ELR (cell line): ENCODE measurements around the gene PUS1.
"Not testable (repeated sequence)": the region's sequence is repeated elsewhere in the genome, so short reads cannot be mapped to it uniquely, and the experiment has no call there.

Experiments used
- DNase-seq: peaks from one replicate; pipeline ENCODE4 v3.0.0-alpha.2; 2015; ENCODE audit warnings: low read depth

The PUS1 gene

DNA sequence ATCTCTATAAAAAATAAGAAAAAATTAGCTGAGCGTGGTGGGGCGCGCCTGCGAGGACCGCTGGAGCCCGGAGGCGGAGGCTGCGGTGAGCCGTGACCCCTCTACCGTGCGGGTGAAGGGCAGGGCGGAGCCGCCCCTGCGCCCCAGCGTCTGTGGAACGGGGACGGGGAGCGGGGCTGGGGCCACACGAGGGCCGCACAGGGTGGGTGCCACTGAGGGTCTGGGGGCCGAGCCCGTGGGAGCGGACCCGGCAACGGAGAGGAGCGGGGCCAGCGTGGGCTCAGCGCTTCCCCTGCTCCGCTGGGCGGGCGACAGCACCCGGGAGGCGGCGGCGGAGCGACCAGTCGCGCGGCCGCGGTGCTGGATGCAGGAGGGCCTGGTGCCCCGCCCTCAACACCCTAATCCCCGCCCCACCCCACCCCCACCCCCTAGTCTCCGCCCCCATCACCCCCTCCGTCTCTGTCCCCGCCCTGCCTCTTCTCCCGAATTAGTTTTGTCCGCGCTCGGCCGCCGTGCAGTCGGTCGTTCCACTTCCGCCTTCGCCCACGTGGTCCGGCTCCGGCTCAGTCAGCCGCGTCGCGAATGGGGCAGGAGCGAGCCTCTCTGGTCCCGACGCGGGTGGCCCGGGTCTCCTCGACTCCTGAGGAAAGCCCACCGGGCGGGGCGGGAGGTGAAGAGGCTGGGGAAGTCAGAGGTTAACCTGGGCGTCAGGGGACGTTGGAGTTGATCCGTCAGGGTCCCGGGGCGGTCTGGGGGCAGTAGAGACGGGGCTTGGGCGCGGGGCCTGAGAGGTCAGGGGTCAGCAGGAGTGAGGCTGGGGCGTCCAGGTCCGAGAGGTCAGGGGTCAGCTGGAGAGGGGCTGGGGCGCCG is at the start of gene PUS1:
PUS1 (plus strand) TSS at position 566 of the 870 bp plus-strand sequence. CDS start 447 bp downstream, outside the sequence.
- DNase-seq, result peak; percentile 96

DNA sequence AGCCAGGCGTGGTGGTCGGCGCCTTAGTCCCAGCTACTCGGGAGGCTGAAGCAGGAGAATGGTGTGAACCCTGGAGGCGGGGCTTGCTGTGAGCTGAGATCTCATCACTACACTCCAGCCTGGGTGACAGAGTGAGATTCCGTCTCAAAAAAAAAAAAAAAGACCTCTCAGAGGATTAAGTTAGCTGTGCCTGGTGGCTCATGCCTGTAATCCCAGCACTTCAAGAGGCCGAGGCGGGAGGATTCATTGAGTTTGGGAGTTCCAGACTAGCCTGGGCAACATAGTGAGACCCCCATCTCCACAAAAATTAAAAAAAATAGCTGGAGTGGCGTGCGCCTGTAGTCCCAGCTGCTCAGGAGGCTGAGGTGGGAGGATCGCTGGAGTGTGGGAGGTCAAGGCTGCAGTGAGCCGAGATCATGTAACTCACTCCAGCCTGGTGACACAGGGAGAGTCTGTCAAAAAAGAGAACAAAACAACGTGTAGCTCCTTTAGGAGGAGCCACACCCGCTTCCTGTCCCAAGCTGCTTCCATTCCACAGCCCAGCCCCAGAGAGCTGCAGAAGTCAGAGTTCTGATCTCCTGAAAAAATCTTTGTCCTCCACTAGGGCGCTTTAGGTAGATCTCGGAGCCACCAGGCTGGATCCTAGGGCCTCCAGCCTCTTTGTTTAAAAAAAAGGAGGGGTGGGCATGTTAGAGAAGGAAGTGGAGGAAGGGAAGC is 46.1 kb upstream of the PUS1 start:
- peak; percentile 45 for DNase-seq

DNA sequence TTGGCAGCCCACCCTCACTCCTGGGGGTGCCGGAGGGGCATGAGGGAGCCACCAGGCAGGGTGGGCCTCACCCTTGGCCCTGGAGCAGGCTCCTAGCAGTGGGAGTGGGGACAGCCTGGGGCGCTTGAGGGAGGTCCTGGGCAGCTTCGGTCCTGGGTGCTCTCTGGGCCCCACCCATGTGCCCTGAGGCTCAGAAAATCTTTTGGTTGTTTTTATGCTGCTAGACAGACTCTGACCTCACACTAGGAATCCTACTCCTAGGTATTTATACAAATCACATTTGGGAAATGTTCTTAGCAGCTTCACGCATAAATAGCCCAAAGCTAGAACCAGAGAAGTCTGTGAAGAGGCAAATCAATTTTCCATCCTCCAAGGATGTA is 45.6 kb upstream of the PUS1 start:
- DNase-seq, result peak; percentile 19

DNA sequence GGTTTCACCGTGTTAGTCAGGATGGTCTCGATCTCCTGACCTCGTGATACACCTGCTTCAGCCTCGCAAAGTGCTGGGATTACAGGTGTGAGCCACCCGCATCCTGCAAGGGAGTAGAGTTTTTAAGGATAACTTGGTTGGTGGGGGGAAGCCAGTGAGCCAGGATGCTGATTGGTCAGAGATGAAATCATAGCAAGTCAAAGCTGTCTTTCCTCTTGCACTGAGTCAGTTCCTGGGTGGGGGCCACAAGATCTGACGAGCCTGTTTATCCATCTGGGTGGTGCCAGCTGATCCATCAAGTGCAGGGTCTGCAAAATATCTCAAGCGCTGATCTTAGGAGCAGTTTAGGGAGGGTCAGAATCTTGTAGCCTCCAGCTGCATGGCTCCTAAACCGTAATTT is 44.0 kb upstream of the PUS1 start:
- peak; percentile 50 for DNase-seq

DNA sequence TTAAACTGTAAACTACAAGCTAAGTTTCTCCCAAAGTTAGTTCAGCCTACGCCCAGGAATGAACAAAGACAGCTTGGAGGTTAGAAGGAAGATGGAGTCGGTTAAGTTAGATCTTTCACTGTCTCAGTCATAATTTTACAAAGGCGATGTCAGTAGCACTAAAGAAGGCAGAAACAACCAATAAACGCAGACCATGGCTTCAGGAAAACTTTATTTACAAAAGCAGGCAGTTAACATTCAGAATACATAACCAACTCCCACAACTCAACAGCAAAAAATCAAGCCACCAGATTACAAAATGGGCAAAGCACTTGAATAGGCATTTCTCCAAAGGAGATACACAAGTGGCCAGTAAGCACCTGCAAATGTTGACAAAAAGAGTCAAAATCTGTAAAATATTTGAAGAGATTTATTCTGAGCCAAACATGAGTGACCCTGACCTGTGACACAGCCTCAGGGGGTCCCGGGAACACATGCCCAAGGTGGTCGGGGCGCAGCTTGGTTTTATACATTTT is 43.5 kb upstream of the PUS1 start:
- DNase-seq, result no peak

DNA sequence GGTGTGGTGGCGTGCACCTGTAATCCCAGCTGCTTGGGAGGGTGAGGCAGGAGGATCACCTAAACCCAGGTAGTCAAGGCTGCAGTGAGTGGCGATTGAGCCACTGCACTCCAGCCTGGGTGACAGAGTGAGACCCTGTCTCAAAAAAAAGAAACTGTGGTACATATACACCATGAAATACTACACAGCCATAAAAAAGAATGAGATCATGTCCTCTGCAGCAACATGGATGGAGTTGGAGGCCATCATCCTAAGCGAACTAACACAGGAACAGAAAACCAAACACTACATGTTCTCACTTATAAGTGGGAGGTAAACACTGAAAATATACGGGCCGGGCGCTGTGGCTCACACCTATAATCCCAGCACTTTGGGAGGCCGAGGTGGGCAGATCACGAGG is 37.4 kb upstream of the PUS1 start:
- not testable (repeated sequence) for DNase-seq

DNA sequence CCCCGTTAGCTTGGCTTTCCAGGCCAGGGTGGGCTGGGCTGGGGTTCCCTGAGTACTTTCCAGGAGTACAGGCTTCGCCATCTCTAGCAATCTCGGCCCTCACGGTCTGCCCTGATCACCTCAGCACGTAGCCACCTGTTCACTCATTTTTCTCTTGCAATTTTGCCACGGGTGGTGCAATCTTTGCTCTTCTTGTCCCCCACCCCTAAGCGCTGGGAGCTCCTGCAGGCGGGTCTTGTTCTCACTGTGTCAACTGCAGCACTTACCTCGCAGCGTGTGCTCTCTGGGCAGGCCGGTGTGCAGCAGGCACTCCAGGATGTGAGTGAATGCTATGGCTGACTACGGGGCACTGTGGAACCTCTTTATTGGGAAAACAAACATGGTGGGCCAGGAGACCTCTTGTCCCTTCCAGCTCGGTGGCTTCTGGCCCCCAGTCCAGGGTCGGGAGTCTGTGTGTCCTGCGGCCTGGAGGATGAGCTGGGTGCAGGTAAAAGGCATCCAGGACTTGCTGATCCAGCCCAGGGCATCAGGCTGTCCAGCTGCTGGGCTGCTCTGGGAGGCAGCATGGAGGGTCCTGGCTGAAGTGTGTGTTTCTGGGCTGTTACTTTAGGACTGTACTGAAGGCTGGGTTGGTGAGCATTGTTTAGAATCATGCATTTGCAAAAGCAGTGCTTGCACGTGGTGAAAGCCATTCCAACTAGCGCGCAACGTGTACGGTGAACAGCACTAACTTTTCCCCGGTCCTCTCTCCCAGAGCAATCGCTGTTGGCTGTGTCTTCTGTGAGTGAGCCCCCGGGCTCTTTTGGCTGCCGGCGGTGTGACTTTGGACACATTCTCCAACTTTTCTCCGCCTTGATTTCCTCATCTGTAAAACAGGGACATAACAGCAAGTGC is 36.1 kb upstream of the PUS1 start:
- no peak for DNase-seq

DNA sequence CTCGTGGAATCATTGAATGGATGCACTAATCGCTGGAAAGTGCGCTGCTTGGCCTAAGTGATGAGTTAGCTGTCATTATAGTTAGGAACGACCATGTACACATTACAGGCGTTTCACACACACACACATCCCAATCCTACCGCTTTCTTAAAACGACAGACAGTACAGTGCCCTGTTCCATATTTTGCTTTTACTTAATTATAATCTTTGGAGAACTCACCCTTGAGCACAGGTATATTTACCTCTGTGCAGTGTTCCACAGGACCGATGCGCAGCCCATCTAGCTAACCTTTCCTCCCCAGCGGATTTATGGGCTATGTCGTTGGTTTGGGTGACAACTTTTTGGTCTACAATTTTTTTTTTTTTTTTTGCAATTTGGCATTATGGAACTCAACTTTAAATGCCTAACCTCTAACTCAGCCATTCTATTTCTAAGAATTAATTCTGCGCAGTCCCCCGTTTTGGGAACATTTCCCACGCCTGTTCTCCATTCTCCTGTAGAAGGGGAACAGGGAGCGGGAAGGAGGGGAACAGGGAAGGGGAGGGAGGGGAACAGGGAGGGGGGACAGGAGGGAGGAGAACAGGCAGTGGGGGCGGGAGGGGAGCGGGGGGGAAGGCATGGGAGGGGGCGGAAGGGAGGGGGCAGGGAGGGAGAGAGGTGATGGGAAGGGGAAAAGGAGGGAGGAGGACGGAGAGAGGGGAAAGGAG is 35.3 kb upstream of the PUS1 start:
- no peak for DNase-seq

DNA sequence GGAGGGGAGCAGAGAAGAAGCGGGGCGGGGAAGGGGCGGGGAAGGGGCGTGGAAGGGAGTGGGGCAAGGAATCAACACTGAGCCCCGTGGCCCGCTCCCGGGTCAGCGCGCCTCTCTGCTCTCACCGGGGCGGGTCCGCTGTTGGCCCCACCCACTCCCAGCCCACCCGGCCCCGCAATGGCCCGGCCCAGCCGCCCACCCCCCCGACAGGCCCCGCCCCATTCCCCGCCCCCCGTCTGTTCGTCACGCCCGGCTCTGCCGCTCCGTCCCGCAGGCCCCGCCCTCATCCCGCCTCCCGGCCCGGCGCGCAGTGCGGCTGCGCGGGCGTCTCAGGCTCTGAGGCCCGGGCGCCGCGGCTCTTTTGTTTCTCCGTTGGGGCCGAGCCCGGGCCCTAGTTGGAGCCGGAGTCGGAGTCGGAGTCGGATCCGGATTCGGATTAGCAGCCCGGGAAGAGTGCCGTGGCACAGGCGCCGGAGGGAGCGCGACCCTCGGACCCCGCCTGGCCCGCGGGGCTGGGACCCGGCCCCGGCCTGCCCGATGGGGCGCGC is 34.7 kb upstream of the PUS1 start, which contains the start of gene ULK1:
ULK1 (plus strand) TSS at position 310 of the 548 bp plus-strand sequence. CDS start 380 bp downstream, outside the sequence.
- DNase-seq, result peak; percentile 90

DNA sequence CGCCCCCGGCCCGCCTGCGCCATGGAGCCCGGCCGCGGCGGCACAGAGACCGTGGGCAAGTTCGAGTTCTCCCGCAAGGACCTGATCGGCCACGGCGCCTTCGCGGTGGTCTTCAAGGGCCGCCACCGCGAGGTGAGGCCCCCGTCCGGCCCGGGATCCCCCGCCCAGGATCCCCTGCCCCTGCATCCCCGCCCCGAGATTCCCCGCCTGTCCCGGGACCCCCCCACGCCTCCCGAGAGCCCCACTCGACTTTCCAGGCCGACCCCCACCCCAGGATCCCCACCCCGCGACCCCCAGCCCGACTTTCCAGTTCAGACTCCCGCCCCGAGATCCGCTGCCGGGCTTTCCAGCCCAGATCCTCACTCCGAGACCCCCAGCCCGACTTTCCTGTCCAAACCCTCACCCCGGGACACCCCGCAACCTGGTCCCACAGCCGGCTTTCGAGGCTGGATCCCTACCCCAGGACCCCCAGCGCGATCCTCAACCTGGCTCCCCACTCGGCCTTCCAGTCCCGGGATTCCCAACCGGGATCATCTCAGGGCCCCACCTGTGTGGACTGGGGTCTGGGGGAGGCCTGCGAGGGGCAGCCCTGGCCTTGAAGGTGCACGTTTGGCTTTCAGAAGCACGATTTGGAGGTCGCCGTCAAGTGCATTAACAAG is 34.0 kb upstream of the PUS1 start:
- peak; percentile 22 for DNase-seq

DNA sequence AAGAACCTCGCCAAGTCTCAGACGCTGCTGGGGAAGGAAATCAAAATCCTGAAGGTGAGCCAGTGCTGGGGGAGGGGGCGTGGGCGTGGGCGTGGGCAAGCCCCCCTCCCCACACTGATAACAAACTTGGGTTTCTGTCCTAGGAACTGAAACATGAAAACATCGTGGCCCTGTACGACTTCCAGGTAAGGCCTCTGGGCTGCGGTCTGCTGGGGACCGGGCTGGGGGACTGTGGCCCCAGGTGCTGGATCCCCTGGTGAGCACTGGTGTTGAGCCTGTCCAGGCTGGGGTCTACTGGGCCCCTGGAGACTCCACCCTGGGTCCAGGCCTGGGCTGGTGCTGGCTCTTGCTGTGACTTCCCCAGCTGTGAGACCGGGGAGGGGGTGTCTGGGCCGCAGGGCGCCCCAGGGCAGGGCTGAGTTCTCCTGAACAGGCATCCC is 33.4 kb upstream of the PUS1 start:
- no peak for DNase-seq

DNA sequence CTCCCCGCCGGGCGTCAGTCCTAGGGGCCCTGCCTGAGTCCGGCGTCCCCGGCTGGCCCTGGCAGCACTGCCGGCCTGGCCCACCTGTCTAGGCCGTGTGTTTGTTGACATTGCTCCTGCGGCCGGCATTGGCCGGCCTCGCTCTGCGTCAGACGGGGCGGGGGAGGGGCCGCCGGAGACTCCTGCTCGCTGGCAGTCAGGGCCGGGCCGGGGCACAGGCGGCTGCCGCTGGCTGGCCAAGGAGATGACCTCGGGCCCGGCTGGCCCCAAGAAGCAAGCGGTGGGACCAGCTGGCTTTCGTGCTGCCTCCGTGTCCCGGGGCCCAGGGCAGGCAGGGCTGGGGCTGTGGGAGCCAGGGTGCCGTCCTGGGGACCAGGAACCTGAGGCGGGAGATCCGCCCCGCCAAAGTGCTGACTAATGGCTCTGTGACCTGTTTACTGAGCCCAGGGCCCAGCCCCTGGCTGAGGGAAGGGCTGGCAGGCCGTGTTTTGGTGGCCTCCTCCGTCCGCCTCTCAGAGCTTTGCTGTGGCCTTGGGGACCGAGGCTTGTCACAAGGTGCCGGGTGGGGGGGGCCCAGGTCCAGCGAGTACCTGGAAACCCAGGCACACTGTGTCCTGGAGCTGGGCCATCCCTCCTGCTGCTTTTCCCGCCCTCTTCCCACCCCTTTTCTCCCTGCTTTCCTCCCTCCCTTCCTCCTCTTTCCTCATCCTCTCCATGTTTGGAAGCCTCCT is 32.8 kb upstream of the PUS1 start:
- DNase-seq, result peak; percentile 86

DNA sequence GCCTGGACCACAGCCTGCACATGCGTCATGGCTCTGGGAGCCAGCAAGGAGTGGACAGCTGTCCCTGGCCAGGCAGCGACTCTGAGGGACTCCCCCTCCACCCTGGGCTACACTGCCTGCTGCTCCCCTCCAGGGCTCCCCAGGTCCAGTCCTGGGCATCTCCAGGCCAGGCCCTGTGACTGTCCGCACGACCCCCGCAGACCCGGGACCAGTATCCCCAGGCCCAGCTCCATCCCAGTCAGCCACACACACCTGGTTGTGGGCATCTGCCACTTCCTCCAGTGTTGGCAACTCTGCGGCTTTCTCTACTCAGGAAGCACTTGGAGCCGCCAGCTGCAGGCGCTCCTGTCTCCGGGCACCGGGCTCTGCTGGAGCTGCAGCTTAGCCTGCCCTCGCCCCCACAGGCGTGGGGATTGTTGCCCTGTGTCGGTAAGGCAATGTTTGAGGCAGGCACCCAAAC is 32.2 kb upstream of the PUS1 start:
- no peak for DNase-seq

DNA sequence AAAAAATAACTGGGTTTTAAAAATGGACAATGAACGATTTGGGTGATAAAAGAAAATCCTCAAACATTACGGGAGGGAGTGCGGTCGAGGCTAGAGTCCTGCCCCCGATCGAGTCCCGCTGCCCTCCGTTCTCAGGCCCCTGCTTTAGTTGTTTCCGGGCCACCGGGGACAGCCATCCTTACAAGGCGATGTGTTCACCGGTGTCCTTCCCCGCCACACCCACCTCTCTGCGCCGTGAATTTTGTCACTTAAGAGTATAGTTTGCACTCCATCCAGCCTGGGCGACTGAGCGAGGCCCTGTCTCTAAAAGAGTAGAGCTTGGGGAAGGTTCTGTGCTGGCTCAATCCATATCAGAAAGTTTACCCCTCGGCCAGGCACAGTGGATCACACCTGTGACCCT is 31.8 kb upstream of the PUS1 start:
- DNase-seq, result no peak

DNA sequence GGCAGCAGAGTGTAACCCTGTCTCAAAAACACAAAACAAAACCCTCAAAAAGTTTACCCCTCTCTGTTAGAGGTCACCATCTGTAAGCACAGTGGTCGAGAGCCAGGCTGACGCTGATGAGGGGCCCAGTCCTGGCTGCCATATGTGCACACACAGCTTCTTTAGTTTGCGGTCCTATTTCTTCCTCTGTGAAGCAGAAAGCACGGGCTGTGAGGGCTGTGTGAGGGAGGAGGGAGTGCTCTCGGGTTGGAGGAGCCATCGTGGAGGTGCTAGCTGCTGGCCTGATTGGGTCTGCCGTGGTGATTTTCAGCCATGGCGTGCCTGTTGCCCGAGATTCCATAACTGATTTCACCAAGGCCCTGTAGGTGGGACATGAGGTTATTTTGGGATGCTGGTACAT is 31.2 kb upstream of the PUS1 start:
- DNase-seq, result no peak

DNA sequence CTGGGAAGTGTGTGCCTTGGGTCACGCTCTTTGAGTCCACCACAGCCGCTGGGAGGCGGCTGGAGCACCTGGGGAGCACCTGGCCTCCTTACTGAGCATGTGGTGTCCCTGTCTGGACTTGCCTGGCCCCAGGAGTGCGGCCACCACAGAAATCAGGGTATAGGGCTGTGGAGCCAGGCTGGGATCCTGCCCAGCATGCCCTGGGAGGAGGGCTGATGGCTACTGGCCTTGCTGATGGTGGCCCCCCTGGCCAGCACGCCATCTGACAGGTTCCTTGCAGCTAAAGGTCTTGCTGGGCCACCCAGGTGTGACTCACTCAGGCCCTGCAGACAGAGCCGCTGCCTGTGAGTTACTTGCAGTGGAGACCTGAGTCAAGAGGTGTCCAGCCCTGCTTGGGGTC is 28.7 kb upstream of the PUS1 start:
- no peak for DNase-seq

DNA sequence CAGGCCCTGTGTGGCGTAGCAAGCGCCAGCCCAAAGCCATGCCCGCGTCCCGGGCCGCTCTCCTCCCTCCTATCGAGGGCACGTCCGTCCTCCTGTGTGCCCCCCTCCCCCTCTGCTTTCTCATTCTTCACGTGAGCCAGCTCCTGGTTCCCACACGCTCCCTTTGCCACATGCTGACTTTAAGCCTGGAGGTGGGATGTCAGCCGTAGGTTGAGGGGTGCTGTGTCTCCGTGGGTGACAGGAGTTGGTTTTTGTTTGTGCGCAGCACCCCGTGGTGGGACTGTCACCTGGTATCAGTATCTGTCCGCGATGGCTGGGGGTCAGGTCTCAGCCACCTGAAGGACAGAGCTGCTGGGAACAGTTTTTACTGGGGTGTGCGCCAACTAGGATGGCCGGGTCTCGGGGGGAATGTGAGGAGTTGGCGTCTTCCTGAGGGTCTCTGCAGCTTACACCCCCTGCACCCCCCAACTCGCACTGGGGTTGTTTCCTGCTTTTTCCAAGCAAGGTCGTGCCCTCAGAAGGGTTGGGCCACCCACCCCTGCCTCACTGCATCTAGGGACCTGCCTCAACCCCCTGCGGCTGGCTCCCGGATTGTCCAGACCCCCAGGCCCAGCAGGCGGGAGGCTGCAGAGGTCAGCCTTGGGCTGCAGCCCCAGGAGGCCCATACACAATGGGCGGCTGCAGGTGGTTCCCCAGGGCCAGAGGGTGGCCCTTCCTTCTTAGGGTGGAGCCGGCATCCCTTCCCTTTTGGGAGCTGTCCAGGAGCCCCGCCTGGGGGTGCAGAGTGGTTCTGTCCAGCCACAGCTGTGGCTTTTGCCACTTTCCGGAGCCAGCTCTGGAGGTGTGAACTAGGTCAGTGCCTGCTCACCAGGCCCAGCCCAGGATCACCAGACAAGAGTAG is 27.4 kb upstream of the PUS1 start:
- DNase-seq, result no peak
